OCI-LY7 (cell line): ENCODE results near the gene NTSR1. TPM values are rescaled to one million over a fixed set of nuclear protein-coding genes. Genes with fewer than 3 reads are reported as not detected.

Experiments used
- BruUV-seq: library from RNA; stranded (reverse); fragments of 400-500 nt; replicated peaks from 2 replicates; lab custom pipeline; 2021; lab: Mats Ljungman, UMichigan
- CTCF ChIA-PET: fragments of 300-600 bp; sonication (Branson Sonifier 250); formaldehyde crosslinking; loops from one replicate; lab custom pipeline; 2022; ENCODE audit warnings: antibody characterized with exemption; ENCODE audit not compliant: unreplicated experiment; lab: Charles Lee
- POLR2A ChIA-PET: fragments of 300-600 bp; sonication (Branson Sonifier 250); formaldehyde crosslinking; loops from one replicate; lab custom pipeline; 2022; ENCODE audit warnings: antibody characterized with exemption; lab: Charles Lee
- DNase-seq: peaks from one replicate; pipeline ENCODE4 v3.0.0-alpha.2; 2015; ENCODE audit warnings: low spot score
- H2AFZ ChIP-seq: fragments of 200-600 bp; sonication (generic), shearing (Covaris generic); 2 replicates; pipeline ENCODE4 v1.6.1; 2014; ENCODE audit warnings: mild to moderate bottlenecking, antibody characterized with exemption, low read length, moderate library complexity
- H3K27ac ChIP-seq: fragments of 200-600 bp; sonication (generic); 2 replicates; pipeline ENCODE4 v1.5.1; 2014; ENCODE audit warnings: mixed run types, low read depth, mild to moderate bottlenecking, moderate library complexity, low read length, inconsistent platforms; ENCODE audit not compliant: poor library complexity, severe bottlenecking
- H3K36me3 ChIP-seq: fragments of 200-600 bp; sonication (generic); 2 replicates; pipeline ENCODE4 v1.6.1; 2014; ENCODE audit warnings: mild to moderate bottlenecking, antibody characterized with exemption, low read length, moderate library complexity, mixed read lengths; ENCODE audit not compliant: insufficient read depth
- H3K4me1 ChIP-seq: fragments of 200-600 bp; sonication (generic); 2 replicates; pipeline ENCODE4 v1.5.1; 2014; ENCODE audit warnings: mild to moderate bottlenecking, low read length; ENCODE audit not compliant: insufficient read depth, poor library complexity, severe bottlenecking
- H3K4me2 ChIP-seq: fragments of 200-600 bp; sonication (generic); 2 replicates; pipeline ENCODE4 v1.6.1; 2014; ENCODE audit warnings: mild to moderate bottlenecking, low read length
- H3K4me3 ChIP-seq: fragments of 200-600 bp; sonication (generic); 2 replicates; pipeline ENCODE4 v1.5.1; 2014; ENCODE audit warnings: mild to moderate bottlenecking, low read depth, low read length; ENCODE audit not compliant: poor library complexity, severe bottlenecking
- H3K79me2 ChIP-seq: fragments of 200-600 bp; sonication (generic); 2 replicates; pipeline ENCODE4 v1.6.1; 2016; ENCODE audit warnings: low read depth, mild to moderate bottlenecking, low read length, moderate library complexity, mixed read lengths; ENCODE audit not compliant: insufficient read depth
- H3K9me2 ChIP-seq: fragments of 200-600 bp; sonication (generic); 2 replicates; pipeline ENCODE4 v1.6.1; 2016; ENCODE audit warnings: mild to moderate bottlenecking, low read length, mixed read lengths; ENCODE audit not compliant: insufficient read depth
- H3K9me3 ChIP-seq: fragments of 200-600 bp; sonication (generic); 2 replicates; pipeline ENCODE4 v1.6.1; 2014; ENCODE audit warnings: mild to moderate bottlenecking, mixed run types, low read length, mixed read lengths
- H4K20me1 ChIP-seq: fragments of 200-600 bp; sonication (generic); 2 replicates; pipeline ENCODE4 v1.6.1; 2014; ENCODE audit warnings: mild to moderate bottlenecking, antibody characterized with exemption, low read length, moderate library complexity, mixed read lengths; ENCODE audit not compliant: insufficient read depth
- EZH2phosphoT487 ChIP-seq: fragments of 200-600 bp; sonication (generic); IDR thresholded peaks from 2 replicates; pipeline ENCODE4 v1.6.1; 2018; ENCODE audit warnings: low read depth, borderline replicate concordance, mild to moderate bottlenecking, mixed run types, antibody characterized with exemption, low read length, moderate library complexity, mixed read lengths
- intact Hi-C: fragments of 100-400 bp; cut with micrococcal nuclease; formaldehyde crosslinking; loops from one replicate; pipeline ENCODE4 v1.10.0; 2022; ENCODE audit not compliant: unreplicated experiment
- total RNA-seq, 2 experiments: library from RNA; depleted of rRNA in 1 of 2; stranded (reverse); fragments of >200 nt in 1 of 2; shearing (Covaris generic) in 1 of 2; gene quantifications; 2 replicates each; pipeline ENCODE4 v1.2.3, GENCODE V29; 2014 to 2022
- TF ChIP-seq, protein P1 (sequence below): fragments of 200-600 bp; sonication (generic); conservative IDR thresholded peaks from 2 replicates; pipeline ENCODE4 v1.5.1; 2014; ENCODE audit warnings: mild to moderate bottlenecking, antibody characterized with exemption, low read length, moderate library complexity, mixed read lengths

Gene NTSR1
- total RNA-seq, 2 experiments from 2014 or later, result not detected

DNA sequence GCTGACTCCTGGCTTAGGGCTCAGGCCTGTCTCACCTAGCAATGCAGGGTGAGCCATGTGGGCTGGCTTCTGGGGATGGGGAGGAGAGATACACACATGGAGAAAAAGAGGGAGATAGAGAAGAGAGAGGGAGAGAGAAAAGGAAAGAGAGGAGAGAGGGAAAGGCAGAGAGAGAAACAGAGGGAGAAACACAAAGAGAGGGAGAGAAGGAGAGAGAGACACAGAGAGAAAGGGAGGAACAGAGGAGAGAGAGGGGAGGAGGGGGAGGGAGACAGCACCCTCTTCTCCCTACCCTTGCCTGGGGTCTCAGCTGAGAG is 24.8 kb downstream of the NTSR1 start:
- TF ChIP-seq, protein P1, sequence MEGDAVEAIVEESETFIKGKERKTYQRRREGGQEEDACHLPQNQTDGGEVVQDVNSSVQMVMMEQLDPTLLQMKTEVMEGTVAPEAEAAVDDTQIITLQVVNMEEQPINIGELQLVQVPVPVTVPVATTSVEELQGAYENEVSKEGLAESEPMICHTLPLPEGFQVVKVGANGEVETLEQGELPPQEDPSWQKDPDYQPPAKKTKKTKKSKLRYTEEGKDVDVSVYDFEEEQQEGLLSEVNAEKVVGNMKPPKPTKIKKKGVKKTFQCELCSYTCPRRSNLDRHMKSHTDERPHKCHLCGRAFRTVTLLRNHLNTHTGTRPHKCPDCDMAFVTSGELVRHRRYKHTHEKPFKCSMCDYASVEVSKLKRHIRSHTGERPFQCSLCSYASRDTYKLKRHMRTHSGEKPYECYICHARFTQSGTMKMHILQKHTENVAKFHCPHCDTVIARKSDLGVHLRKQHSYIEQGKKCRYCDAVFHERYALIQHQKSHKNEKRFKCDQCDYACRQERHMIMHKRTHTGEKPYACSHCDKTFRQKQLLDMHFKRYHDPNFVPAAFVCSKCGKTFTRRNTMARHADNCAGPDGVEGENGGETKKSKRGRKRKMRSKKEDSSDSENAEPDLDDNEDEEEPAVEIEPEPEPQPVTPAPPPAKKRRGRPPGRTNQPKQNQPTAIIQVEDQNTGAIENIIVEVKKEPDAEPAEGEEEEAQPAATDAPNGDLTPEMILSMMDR, result no peak
- TF ChIP-seq EZH2phosphoT487, result no peak
- no peaks in the 10 kb centered on the region for H3K4me1 ChIP-seq
- POLR2A ChIA-PET, result no interaction called here
- no peaks in the 10 kb centered on the region for H4K20me1 ChIP-seq
- no peaks in the 10 kb centered on the region for H3K36me3 ChIP-seq
- intact Hi-C loops, result no loop called here
- DNase-seq, result no peak
- no peaks in the 10 kb centered on the region for H3K9me3 ChIP-seq
- H2AFZ ChIP-seq, result no peak overlapping the region
- no peaks in the 10 kb centered on the region for H3K9me2 ChIP-seq
- no peaks in the 10 kb centered on the region for H3K79me2 ChIP-seq
- BruUV-seq, result no TSS peak
- H3K27ac ChIP-seq, result no peak overlapping the region
- H3K4me3 ChIP-seq, result no peak overlapping the region
- no peak overlapping the region for H3K4me2 ChIP-seq
- CTCF ChIA-PET, result no interaction called here

DNA sequence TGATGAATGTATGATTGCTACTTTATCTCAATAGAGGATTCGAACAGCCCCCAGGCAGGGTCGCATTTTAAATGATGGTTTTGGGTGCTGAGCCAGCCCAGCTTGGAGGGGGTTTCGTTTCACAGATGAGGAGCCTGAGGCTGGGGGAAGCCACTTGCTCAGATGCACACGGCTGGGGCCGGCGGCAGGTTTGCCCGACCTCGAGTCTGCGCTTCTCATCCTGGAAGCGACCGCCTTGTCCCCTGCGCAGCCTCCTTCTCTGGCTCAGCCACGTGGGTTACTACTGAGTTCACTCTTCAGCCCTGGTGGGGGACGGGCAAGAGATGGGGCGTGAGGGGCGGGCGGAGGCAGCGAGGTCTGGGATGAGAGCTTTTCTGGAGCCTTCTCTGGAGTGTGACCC is 25.3 kb downstream of the NTSR1 start:
- intact Hi-C loops, result no loop called here
- ChIA-PET POLR2A (interaction anchor here (0.6 kb wide), 1 partner anchor 25 kb away, joined by 3 read pairs; the partner anchor contains the start of gene NTSR1), CTCF (no interaction called here)
- Histone ChIP-seq H2AFZ (no peak overlapping the region), H3K36me3 (no peaks in the 10 kb centered on the region), H3K27ac (no peak overlapping the region), H3K9me3 (no peaks in the 10 kb centered on the region), H3K9me2 (no peaks in the 10 kb centered on the region), H4K20me1 (no peaks in the 10 kb centered on the region), H3K4me2 (no peak overlapping the region), H3K79me2 (no peaks in the 10 kb centered on the region), H3K4me1 (no peaks in the 10 kb centered on the region), H3K4me3 (no peak overlapping the region)
- no peak for TF ChIP-seq EZH2phosphoT487
- TF ChIP-seq, protein P1, result no peak
- no peak for DNase-seq
- BruUV-seq, result no TSS peak

DNA sequence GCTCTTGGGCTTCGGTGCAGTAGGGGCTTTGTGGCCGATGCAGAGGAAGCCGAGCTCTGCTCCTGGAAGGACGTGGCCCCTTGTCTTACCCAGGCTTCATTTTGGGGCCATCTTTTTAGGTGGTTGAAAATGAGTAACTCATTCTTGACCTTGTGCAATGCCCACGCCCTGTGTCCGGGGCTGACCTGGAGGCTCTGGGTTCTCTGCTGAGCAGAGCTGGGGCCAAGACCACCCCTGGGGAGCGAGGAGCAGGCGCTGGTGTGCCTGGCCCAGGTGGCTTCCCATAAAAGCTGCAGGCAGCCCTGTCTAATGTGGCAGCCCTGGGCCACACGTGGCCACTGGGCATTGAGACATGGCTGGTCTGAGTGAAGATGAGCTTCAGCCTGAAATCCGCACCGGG is 25.7 kb downstream of the NTSR1 start:
- no TSS peak for BruUV-seq
- CTCF ChIA-PET, result no interaction called here
- no peak for DNase-seq
- no peak overlapping the region for H3K27ac ChIP-seq
- intact Hi-C loops, result no loop called here
- H2AFZ ChIP-seq, result no peak overlapping the region
- no peaks in the 10 kb centered on the region for H3K4me1 ChIP-seq
- no peaks in the 10 kb centered on the region for H3K36me3 ChIP-seq
- no peak overlapping the region for H3K4me3 ChIP-seq
- no peak for TF ChIP-seq EZH2phosphoT487
- TF ChIP-seq, protein P1, result no peak
- POLR2A ChIA-PET, result interaction anchor here (0.6 kb wide), 1 partner anchor 26 kb away, joined by 3 read pairs; the partner anchor contains the start of gene NTSR1
- no peaks in the 10 kb centered on the region for H3K9me3 ChIP-seq
- no peak overlapping the region for H3K4me2 ChIP-seq
- no peaks in the 10 kb centered on the region for H3K9me2 ChIP-seq
- no peaks in the 10 kb centered on the region for H4K20me1 ChIP-seq
- H3K79me2 ChIP-seq, result no peaks in the 10 kb centered on the region
